ENCODE measurements around the gene ASTN2.

The ASTN2 gene

GRCh38 chr9:117164512-117164911 lies 250.3 kb downstream of the ASTN2 start:
- no peak for DNase-seq (ENCODE audit: extremely low spot score)
- ChIA-PET POLR2A (no interaction called here), CTCF (no interaction called here)
- TF ChIP-seq CTCF (IDR thresholded peaks at IDR 0.05; ENCODE audit: control extremely low read depth, extremely low read depth, low read depth, missing control alignments), result no peak

- POLR2A ChIA-PET, result no interaction called here
- no peak for DNase-seq (ENCODE audit: extremely low spot score)
- TF ChIP-seq CTCF (IDR thresholded peaks at IDR 0.05; ENCODE audit: control extremely low read depth, extremely low read depth, low read depth, missing control alignments), result no peak
- CTCF ChIA-PET, result interaction anchor here (0.9 to 1.9 kb wide), 5 partner anchors 9 to 86 kb away, joined by 3 to 4 read pairs (median 4); no protein-coding TSS in a partner anchor
Measured at GRCh38 chr9:117160254-117160653, 254.6 kb downstream of the ASTN2 start.

GRCh38 chr9:117156771-117157535 lies 257.9 kb downstream of the ASTN2 start:
- ChIA-PET CTCF (no interaction called here), POLR2A (no interaction called here)
- no peak for DNase-seq (ENCODE audit: extremely low spot score)
- no peak for TF ChIP-seq CTCF (IDR thresholded peaks at IDR 0.05; ENCODE audit: control extremely low read depth, extremely low read depth, low read depth, missing control alignments)

GRCh38 chr9:117156144-117156688 lies 258.6 kb downstream of the ASTN2 start:
- ChIA-PET CTCF (no interaction called here), POLR2A (no interaction called here)
- TF ChIP-seq CTCF (IDR thresholded peaks at IDR 0.05; ENCODE audit: control extremely low read depth, extremely low read depth, low read depth, missing control alignments), result no peak
- DNase-seq (ENCODE audit: extremely low spot score), result no peak

GRCh38 chr9:117153021-117153420 lies 261.8 kb downstream of the ASTN2 start:
- ChIA-PET POLR2A (no interaction called here), CTCF (interaction anchor here (1.0 to 1.5 kb wide), 2 partner anchors 16 to 24 kb away, joined by 3 read pairs; no protein-coding TSS in a partner anchor)
- DNase-seq (ENCODE audit: extremely low spot score), result no peak
- no peak for TF ChIP-seq CTCF (IDR thresholded peaks at IDR 0.05; ENCODE audit: control extremely low read depth, extremely low read depth, low read depth, missing control alignments)

- TF ChIP-seq CTCF (IDR thresholded peaks at IDR 0.05; ENCODE audit: control extremely low read depth, extremely low read depth, low read depth, missing control alignments), result no peak
- no peak for DNase-seq (ENCODE audit: extremely low spot score)
- POLR2A ChIA-PET, result no interaction called here
- CTCF ChIA-PET, result no interaction called here
Measured at GRCh38 chr9:117151716-117152115, 263.1 kb downstream of the ASTN2 start.

Data from GM10248 (cell line).